Measurements from ENCODE around the gene LRRC46.

DNA sequence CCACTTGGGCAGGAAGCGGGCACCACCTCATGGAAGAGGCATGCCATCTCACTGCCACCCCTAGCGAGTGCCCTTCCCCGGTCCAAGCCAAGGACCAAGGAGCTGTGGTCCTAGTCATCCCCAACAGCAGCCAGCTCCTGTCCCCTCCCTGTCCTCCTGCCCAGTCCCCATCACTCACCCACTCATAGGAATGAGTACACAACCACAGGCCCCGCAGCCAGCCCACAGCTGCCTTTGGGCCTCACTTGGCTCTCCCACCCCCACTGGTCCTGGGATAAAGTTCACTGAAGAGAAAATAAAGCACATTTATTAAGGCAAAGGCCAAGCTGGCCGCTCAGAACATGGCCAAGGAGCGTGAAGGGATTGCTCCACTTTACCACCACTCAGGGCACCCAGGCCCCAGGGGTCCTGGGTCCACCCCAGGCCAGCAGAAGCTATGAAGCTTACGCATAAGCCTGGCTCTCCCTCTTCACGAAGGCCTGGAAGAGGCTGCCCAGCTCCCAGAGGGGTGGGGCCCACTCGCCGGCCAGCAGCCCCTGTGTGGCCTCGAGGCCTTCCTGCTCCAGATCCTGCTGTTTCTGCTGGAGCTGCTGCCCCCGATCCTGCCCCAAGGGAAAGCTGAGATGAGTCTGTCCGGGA is 6.0 kb downstream of the LRRC46 start:
- TF ChIP-seq, protein P1, sequence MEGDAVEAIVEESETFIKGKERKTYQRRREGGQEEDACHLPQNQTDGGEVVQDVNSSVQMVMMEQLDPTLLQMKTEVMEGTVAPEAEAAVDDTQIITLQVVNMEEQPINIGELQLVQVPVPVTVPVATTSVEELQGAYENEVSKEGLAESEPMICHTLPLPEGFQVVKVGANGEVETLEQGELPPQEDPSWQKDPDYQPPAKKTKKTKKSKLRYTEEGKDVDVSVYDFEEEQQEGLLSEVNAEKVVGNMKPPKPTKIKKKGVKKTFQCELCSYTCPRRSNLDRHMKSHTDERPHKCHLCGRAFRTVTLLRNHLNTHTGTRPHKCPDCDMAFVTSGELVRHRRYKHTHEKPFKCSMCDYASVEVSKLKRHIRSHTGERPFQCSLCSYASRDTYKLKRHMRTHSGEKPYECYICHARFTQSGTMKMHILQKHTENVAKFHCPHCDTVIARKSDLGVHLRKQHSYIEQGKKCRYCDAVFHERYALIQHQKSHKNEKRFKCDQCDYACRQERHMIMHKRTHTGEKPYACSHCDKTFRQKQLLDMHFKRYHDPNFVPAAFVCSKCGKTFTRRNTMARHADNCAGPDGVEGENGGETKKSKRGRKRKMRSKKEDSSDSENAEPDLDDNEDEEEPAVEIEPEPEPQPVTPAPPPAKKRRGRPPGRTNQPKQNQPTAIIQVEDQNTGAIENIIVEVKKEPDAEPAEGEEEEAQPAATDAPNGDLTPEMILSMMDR (IDR thresholded peaks at IDR 0.05), result no peak
- no peak for TF ChIP-seq POLR2A (IDR thresholded peaks at IDR 0.05)

Data from vagina (tissue), 2 donors.